ENCODE data around the gene PLEKHA4. TPM values are rescaled to one million over a fixed set of nuclear protein-coding genes. Genes with fewer than 3 reads are reported as not detected.
A peak's percentile ranks its signal among the peaks of the same experiment; 100 is the strongest.

Gene PLEKHA4
- total and polyA plus RNA-seq, 9 of the 15 experiments (the other 6 are each of a cell fraction or from before 2014, with no cell fraction given) = 0.07 to 30.8 (median 11.4) TPM

DNA sequence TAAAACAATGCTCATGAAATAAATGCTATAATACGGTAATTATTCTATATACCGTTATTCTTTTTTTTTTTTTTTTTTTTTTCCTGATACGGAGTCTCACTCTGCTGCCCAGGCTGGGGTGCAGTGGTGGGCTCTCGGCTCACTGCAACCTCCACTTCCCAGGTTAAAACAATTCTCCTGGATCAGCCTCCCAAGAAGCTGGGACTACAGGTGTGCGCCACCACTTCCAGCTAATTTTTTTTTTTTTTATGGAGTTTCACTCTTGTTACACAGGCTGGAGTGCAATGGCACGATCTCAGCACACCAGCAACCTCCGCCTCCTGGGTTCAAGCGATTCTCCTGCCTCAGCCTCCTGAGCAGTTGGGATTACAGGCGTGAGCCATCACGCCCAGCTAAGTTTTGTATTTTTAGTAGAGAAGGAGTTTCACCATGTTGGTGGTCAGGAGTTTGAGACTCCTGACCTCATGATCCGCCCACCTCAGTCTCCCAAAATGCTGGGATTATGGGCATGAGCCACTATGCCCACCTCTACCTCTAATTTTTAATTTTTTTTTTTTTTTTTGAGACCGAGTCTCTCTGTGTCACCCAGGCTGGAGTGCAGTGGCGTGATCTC, 10.7 kb upstream of the PLEKHA4 start:
- no peak for FAIRE-seq
- Histone ChIP-seq H3K79me2 (ENCODE audit: control insufficient read depth, insufficient read depth, low read length) (peaks cover 35% of the 10 kb centered on the region), H3K9ac (ENCODE audit: insufficient read depth in 1 of 2, low read depth in 2 of 2, low read length in 2 of 2) (no peak overlapping the region), H2AFZ (ENCODE audit: low read depth, low read length) (no peak overlapping the region), H3K9me3 (replicated peaks; ENCODE audit: control insufficient read depth, insufficient read depth, low read depth, low read length) (peaks cover 7% of the 10 kb centered on the region), H3K9me1 (ENCODE audit: control insufficient read depth, insufficient read depth, low read length) (no peaks in the 10 kb centered on the region), H3K27me3 (ENCODE audit: control insufficient read depth in 2 of 2, insufficient read depth in 2 of 2, low read length in 2 of 2) (no peaks in the 10 kb centered on the region), H3K36me3 (ENCODE audit: control insufficient read depth, insufficient read depth, low read length) (peaks cover 33% of the 10 kb centered on the region), H4K20me1 (replicated peaks; ENCODE audit: control insufficient read depth, insufficient read depth, low read length) (peaks cover 19% of the 10 kb centered on the region), H3K4me3 (no peak overlapping the region), H3K4me2 (ENCODE audit: insufficient read depth, low read length) (no peak overlapping the region), H3K27ac (ENCODE audit: extremely low read depth, low read depth, low read length) (peak overlapping the region; percentile 56), H3K4me1 (replicated peaks in 1 of 2; ENCODE audit: control insufficient read depth in 2 of 2, insufficient read depth in 2 of 2, low read length in 2 of 2) (peaks cover 25 to 36% of the 10 kb centered on the region in 2 experiments)
- ATAC-seq = no peak
- in situ Hi-C loops (cut with MboI) = loop anchor here (10.0 kb wide), 1 partner anchor 86 kb away; the partner anchor contains the start of gene FTL
- POLR2A ChIA-PET = interaction anchor here (0.8 to 12.2 kb wide), 22 partner anchors 7 to 204 kb away, joined by 3 to 439 read pairs (median 6); partner anchors contain the start of genes BAX, DHDH, FTL and GYS1
- CTCF ChIA-PET (ENCODE audit: low intra/inter-chr PET ratio) = interaction anchor here (0.6 to 0.7 kb wide), 2 partner anchors 114 to 488 kb away, joined by 3 to 4 read pairs; partner anchors contain the start of gene GYS1
- WGBS (ENCODE audit: insufficient coverage, low coverage, missing lambda C conversion rate) = 70% methylated on average over 11 of the region's 13 CpGs
- intact Hi-C loops (cut with micrococcal nuclease) = no loop called here
- DNase-seq (ENCODE audit: extremely low read depth in 1 of 4, low spot score in 3 of 4) = no peak
- no TSS peak for BruUV-seq (replicated peaks)
- TF ChIP-seq STAG1 (CRISPR knock-in tag; IDR thresholded peaks at IDR 0.05; ENCODE audit: borderline replicate concordance) (no peak), PML (IDR thresholded peaks at IDR 0.05; ENCODE audit: low read length) (no peak), HDAC8 (tag; IDR thresholded peaks at IDR 0.05) (no peak), ETV5 (CRISPR knock-in tag; IDR thresholded peaks at IDR 0.05; ENCODE audit: low read depth) (no peak; the same call in 1 of the 2 replicates)
- TF ChIP-seq, protein P1, sequence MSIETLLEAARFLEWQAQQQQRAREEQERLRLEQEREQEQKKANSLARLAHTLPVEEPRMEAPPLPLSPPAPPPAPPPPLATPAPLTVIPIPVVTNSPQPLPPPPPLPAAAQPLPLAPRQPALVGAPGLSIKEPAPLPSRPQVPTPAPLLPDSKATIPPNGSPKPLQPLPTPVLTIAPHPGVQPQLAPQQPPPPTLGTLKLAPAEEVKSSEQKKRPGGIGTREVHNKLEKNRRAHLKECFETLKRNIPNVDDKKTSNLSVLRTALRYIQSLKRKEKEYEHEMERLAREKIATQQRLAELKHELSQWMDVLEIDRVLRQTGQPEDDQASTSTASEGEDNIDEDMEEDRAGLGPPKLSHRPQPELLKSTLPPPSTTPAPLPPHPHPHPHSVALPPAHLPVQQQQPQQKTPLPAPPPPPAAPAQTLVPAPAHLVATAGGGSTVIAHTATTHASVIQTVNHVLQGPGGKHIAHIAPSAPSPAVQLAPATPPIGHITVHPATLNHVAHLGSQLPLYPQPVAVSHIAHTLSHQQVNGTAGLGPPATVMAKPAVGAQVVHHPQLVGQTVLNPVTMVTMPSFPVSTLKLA (conservative IDR thresholded peaks at IDR 0.05) = no peak
- TF ChIP-seq, protein P2, sequence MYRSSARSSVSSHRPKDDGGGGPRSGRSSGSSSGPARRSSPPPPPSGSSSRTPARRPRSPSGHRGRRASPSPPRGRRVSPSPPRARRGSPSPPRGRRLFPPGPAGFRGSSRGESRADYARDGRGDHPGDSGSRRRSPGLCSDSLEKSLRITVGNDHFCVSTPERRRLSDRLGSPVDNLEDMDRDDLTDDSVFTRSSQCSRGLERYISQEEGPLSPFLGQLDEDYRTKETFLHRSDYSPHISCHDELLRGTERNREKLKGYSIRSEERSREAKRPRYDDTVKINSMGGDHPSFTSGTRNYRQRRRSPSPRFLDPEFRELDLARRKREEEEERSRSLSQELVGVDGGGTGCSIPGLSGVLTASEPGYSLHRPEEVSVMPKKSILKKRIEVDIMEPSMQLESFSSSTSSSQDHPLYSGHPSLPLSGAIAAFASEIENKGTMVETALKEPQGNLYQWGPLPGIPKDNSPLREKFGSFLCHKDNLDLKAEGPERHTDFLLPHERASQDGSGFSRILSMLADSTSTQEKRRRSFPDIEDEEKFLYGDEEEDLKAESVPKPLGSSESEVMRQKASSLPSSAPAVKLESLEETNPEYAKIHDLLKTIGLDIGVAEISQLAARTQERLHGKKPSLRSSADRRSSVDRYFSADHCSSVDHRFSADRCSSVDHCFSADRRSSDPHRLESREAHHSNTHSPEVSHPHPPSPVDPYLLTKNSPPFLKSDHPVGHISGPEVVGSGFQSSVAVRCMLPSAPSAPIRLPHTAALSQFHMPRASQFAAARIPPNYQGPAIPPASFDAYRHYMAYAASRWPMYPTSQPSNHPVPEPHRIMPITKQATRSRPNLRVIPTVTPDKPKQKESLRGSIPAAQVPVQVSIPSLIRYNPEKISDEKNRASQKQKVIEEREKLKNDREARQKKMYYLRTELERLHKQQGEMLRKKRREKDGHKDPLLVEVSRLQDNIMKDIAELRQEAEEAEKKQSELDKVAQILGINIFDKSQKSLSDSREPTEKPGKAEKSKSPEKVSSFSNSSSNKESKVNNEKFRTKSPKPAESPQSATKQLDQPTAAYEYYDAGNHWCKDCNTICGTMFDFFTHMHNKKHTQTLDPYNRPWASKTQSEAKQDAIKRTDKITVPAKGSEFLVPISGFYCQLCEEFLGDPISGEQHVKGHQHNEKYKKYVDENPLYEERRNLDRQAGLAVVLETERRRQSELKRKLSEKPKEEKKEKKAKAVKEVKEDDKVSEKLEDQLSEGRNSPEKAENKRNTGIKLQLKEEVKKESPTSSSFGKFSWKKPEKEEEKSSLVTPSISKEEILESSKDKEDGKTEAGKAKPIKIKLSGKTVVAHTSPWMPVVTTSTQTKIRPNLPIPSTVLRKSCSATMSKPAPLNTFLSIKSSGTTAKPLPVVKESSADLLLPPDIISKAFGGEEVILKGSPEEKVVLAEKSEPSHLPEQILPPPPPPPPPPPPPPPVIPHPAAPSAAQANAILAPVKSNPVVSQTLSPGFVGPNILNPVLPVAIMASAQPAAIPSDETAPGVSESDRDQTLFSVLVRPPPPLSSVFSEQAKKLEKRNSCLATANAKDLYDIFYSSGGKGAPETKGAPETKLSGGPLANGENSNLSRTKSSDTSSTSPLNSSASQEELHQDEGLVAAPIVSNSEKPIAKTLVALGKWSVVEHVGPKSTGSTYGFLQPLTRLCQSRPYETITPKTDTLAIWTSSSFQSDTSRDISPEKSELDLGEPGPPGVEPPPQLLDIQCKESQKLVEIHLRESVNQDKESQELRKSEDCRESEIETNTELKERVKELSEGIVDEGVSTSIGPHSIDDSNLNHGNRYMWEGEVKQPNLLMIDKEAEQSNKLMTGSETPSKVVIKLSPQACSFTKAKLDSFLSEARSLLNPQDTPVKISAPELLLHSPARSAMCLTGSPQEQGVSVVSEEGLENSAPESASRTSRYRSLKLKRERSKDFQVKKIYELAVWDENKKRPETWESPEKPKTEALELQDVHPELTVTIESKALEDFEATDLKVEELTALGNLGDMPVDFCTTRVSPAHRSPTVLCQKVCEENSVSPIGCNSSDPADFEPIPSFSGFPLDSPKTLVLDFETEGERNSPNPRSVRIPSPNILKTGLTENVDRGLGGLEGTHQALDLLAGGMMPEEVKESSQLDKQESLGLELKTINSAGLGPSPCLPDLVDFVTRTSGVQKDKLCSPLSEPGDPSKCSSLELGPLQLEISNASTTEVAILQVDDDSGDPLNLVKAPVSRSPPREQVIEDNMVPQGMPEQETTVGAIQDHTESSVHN (IDR thresholded peaks at IDR 0.05; ENCODE audit: borderline replicate concordance in 1 of 2, low read depth in 1 of 2) = no peak
